Activated naive CD4-positive, alpha-beta T cell treated with anti-CD3 and anti-CD28 coated beads for 36 hours (primary cell): ENCODE measurements around the gene POSTN. TPM values are rescaled to one million over a fixed set of nuclear protein-coding genes. Genes with fewer than 3 reads are reported as not detected.
"Not testable (repeated sequence)": the region's sequence is repeated elsewhere in the genome, so short reads cannot be mapped to it uniquely, and the experiment has no call there.

Experiments used
- CTCF ChIA-PET: fragments of 350-600 bp; sonication (Branson Sonifier 250); formaldehyde crosslinking; loops from one replicate; lab custom pipeline; 2021; ENCODE audit warnings: antibody characterized with exemption; lab: Charles Lee
- DNase-seq: peaks from one replicate; pipeline ENCODE4 v3.0.0-alpha.2; 2020
- H3K27ac Mint-ChIP-seq: one replicate; pipeline ENCODE4 v1.8.0; 2021; ENCODE audit warnings: mild to moderate bottlenecking, mixed read lengths
- H3K27me3 Mint-ChIP-seq: one replicate; pipeline ENCODE4 v1.8.0; 2021; ENCODE audit warnings: low read depth, mixed read lengths
- H3K36me3 Mint-ChIP-seq: one replicate; pipeline ENCODE4 v1.8.0; 2021; ENCODE audit warnings: low read depth, mixed read lengths
- H3K4me1 Mint-ChIP-seq: one replicate; pipeline ENCODE4 v1.8.0; 2021; ENCODE audit warnings: low read depth, mixed read lengths
- H3K4me3 Mint-ChIP-seq: one replicate; pipeline ENCODE4 v1.8.0; 2021; ENCODE audit warnings: mild to moderate bottlenecking, moderate library complexity, mixed read lengths
- H3K9me3 Mint-ChIP-seq: one replicate; pipeline ENCODE4 v1.8.0; 2021; ENCODE audit warnings: mixed read lengths
- intact Hi-C: fragments of 100-400 bp; cut with micrococcal nuclease; formaldehyde crosslinking; loops from one replicate; pipeline ENCODE4 v1.15.1; 2023
- total RNA-seq, 2 experiments: library from RNA; stranded (reverse); gene quantifications; one replicate each; pipeline ENCODE4 v1.2.3, GENCODE V29; 2021

The POSTN gene
- total RNA-seq, 2 experiments from 2014 or later: not detected

DNA sequence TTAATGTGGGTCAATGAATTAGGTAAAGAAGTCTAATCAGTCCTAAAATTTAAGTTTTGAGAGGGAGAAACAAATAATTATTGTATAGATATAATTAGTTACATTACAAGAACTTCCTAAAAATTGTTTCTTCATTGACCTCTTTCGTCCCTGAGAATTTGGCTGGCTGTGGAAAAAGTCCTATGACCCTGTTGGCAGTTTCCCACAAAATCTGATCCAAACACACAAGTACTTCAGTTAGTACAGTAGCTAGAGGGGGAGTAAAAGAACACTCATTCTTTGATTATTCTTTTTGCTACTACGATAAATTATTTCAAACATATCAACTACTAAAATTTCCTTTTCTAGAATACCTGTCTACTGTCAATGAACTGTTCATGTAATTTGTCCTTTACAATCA is 11.3 kb downstream of the POSTN start:
- Mint-ChIP-seq H3K4me1 (no peaks in the 10 kb centered on the region), H3K27me3 (no peaks in the 10 kb centered on the region), H3K4me3 (no peak overlapping the region), H3K36me3 (no peaks in the 10 kb centered on the region), H3K27ac (no peak overlapping the region), H3K9me3 (peaks cover 2% of the 10 kb centered on the region)
- CTCF ChIA-PET: no interaction called here
- DNase-seq: no peak
- intact Hi-C loops: no loop called here

DNA sequence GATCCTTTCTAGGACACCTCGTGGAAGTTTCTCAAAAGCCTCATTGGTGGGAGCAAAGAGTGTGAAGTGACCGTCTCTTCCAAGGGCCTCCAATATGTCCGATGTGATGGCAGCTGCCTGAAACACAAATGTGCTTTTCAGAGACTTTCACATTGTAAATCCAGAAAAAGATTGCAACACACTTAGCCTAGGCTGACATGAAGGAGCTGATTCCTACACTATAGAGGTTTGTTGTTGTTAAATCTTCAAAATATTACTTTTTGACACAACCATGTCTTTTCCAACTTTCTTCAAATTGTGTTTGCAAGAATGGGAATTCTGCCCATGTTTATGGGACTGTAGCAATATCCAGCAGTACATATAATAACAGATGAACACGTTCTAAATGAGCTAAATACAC is 12.4 kb downstream of the POSTN start:
- H3K4me1 Mint-ChIP-seq: no peaks in the 10 kb centered on the region
- intact Hi-C loops: no loop called here
- no peaks in the 10 kb centered on the region for H3K27me3 Mint-ChIP-seq
- no peak for DNase-seq
- H3K27ac Mint-ChIP-seq: no peak overlapping the region
- peaks cover 2% of the 10 kb centered on the region for H3K9me3 Mint-ChIP-seq
- no peak overlapping the region for H3K4me3 Mint-ChIP-seq
- no peaks in the 10 kb centered on the region for H3K36me3 Mint-ChIP-seq
- CTCF ChIA-PET: no interaction called here

DNA sequence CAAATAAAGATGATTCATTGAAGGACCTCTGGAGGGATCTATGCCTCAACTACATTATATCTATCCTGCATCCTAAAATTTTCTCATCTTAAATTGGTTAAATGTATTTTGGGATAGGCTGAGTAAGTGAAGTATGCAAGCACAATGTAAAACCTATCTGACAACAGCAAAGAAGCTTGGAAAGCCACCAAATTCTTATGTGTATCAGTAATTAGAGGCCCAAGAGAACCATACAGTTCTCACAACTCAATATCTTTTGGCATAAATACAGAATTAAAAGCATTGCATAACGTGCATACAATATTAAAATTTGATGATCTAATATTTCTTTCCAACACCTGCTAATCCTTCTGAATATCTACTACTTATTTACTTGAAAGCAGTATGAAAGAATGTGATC is 13.0 kb downstream of the POSTN start:
- no peak overlapping the region for H3K4me3 Mint-ChIP-seq

DNA sequence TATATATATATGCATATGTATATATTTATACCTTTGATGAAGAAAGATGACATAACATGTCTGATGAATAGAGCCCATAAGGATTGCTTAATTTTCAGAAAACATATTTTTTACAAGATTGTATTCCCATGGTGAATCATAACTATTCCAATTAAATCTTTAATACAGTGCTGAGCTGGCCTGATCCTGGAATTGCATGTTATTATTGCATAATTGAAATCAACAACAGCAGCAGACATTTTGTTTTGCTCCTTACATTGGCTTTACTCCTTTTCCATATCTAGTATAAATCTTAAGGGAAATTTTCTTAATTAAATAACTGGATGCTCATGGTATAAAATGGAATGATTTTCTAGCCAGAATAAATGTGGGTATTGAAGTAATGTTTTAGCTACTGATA is 22.0 kb downstream of the POSTN start:
- no peak overlapping the region for H3K4me3 Mint-ChIP-seq

More for the DNA sequence above, 13.0 kb downstream of the POSTN start:
- intact Hi-C loops: no loop called here
- H3K4me1 Mint-ChIP-seq: no peaks in the 10 kb centered on the region
- CTCF ChIA-PET: no interaction called here
- H3K27me3 Mint-ChIP-seq: no peaks in the 10 kb centered on the region
- peaks cover 2% of the 10 kb centered on the region for H3K9me3 Mint-ChIP-seq
- H3K27ac Mint-ChIP-seq: no peak overlapping the region
- H3K36me3 Mint-ChIP-seq: no peaks in the 10 kb centered on the region
- DNase-seq: no peak

DNA sequence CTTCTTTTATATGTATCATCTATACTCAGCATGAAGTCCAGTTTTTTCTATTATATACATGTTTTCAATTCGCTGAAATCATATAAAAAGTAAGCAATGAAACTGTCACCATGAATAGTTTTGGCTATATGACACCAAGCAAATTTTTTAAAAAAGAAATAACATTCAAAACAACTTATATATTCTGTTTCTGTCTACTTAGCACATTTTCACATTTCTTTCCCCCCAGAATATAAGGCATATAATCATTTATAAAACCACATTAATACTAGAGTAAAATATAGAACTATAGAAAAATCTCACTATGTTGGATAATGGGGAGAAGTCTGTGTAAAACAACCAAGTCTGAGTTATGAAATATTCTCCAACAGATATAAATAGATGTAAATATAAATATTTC is 33.1 kb downstream of the POSTN start:
- no peak for DNase-seq
- CTCF ChIA-PET: no interaction called here
- Mint-ChIP-seq H3K4me3 (no peak overlapping the region), H3K27ac (no peak overlapping the region), H3K4me1 (no peaks in the 10 kb centered on the region), H3K27me3 (no peaks in the 10 kb centered on the region), H3K9me3 (peaks cover 4% of the 10 kb centered on the region), H3K36me3 (no peaks in the 10 kb centered on the region)
- intact Hi-C loops: no loop called here

More for the DNA sequence above, 22.0 kb downstream of the POSTN start:
- Mint-ChIP-seq H3K27ac (no peak overlapping the region), H3K4me1 (no peaks in the 10 kb centered on the region), H3K9me3 (no peaks in the 10 kb centered on the region), H3K36me3 (no peaks in the 10 kb centered on the region), H3K27me3 (no peaks in the 10 kb centered on the region)
- no peak for DNase-seq
- intact Hi-C loops: no loop called here
- CTCF ChIA-PET: no interaction called here

DNA sequence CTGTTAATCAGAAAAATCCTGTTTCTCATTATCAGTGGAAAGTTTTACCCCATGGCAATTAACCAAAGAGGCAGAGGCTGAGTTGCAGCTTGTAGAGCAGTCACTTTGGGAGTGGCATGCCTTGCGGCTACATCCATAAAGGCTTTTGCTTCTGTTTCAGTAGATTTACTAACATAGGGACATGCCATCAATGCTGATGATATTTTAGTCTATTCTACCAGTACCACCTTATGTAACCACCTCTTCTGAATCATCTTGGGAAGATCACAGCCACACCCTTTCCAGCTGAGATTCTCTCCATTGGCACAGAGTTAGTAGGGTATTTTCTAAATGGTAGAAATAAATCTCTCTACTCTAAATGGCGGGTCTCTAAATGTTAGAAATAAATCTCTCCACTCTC is 37.5 kb downstream of the POSTN start:
- Mint-ChIP-seq H3K4me1 (no peaks in the 10 kb centered on the region), H3K27ac (no peak overlapping the region), H3K4me3 (no peak overlapping the region), H3K27me3 (no peaks in the 10 kb centered on the region), H3K9me3 (peaks cover 11% of the 10 kb centered on the region), H3K36me3 (no peaks in the 10 kb centered on the region)
- intact Hi-C loops: no loop called here
- no peak for DNase-seq
- CTCF ChIA-PET: no interaction called here

DNA sequence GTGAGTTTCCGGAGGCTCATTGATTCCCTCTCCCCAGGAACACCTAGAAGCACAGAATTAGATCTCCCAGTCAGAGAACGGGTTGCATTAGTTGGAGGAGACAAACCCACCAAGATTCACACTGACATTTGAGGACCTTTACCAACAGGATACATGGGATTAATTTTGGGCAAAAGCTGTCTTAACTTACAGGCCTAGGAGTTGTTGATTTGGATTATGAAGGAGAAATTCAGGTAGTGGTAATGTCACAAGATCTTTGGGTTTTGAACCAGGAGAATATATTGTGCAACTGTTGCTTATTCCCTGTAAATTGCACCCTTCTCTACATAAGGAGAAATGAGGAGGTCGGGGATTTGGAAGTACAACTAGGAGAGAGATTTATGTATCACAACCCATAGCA is 38.0 kb downstream of the POSTN start:
- intact Hi-C loops: no loop called here
- CTCF ChIA-PET: no interaction called here
- Mint-ChIP-seq H3K4me3 (no peak overlapping the region), H3K27ac (no peak overlapping the region), H3K4me1 (no peaks in the 10 kb centered on the region), H3K27me3 (no peaks in the 10 kb centered on the region), H3K36me3 (no peaks in the 10 kb centered on the region), H3K9me3 (peaks cover 11% of the 10 kb centered on the region)
- DNase-seq: no peak

DNA sequence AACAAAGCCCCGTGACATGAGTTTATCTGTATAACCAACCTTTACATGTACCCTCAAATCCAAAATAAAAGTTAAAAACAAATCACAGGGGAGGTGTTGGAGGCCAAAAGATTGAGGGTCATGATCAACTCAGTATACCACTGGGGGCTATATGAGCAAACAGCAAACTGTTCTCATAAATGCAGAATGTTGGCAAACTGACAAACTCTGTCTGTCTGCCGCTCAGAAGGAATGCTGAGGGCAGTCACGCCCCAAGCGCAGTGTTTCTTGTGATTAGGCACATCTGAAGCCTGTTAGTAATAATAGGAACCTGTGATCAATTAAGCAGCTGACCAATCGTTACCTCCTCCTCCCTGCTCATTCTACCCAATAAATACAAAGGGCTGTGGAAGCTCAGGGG is 39.8 kb downstream of the POSTN start:
- H3K4me1 Mint-ChIP-seq, CTCF ChIA-PET, H3K27ac Mint-ChIP-seq, intact Hi-C loops, H3K4me3 Mint-ChIP-seq, H3K27me3 Mint-ChIP-seq, H3K36me3 Mint-ChIP-seq, DNase-seq: not testable (repeated sequence)
- peaks cover 13% of the 10 kb centered on the region for H3K9me3 Mint-ChIP-seq

DNA sequence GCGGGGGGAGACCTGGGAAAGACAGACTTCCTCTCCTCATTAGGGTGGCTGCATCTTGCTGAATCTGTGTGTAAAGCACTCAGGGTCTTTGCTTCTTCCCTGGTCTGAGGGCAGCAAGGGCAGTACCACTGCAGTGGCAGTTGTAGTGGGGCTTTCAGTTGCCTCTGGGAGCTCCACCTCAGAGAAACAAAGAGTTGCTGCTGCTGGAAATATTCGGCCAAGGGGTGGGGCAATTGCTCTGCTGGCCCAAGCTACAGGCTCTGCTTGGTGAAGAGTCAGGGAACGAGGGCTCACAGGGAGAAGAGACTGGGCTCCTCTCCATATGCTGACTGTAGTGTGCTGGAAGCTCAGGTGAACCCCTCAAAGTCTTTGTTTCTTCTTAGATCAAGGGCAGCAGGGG is 52.5 kb downstream of the POSTN start:
- no peak for DNase-seq
- CTCF ChIA-PET: no interaction called here
- Mint-ChIP-seq H3K27me3 (peaks cover 3% of the 10 kb centered on the region), H3K4me3 (no peak overlapping the region), H3K36me3 (no peaks in the 10 kb centered on the region), H3K27ac (no peak overlapping the region), H3K9me3 (peaks cover 4% of the 10 kb centered on the region), H3K4me1 (no peaks in the 10 kb centered on the region)
- intact Hi-C loops: no loop called here

DNA sequence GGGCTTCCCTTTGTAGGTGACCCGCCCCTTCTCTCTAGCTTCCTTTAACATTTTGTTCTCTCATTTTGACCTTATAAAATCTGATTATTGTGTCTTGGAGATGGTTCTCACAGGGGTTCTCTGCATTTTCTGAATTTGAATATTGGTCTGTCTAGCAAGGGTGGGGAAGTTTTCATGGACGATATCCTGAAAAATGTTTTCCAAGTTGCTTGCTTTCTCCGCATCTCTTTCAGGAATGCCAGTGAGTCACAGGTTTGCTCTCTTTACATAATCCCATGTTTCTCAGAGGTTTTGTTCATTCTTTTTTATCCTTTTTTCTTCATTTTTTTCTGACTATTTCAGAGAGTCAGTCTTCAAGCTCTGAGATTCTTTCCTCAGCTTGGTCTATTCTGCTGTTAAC is 53.6 kb downstream of the POSTN start:
- Mint-ChIP-seq H3K27me3 (peaks cover 3% of the 10 kb centered on the region), H3K4me3 (no peak overlapping the region), H3K36me3 (no peaks in the 10 kb centered on the region), H3K27ac (no peak overlapping the region), H3K9me3 (peaks cover 4% of the 10 kb centered on the region), H3K4me1 (no peaks in the 10 kb centered on the region)
- CTCF ChIA-PET: interaction anchor here (0.7 kb wide), 1 partner anchor 146 kb away, joined by 3 read pairs; no protein-coding TSS in a partner anchor
- intact Hi-C loops: no loop called here
- no peak for DNase-seq

DNA sequence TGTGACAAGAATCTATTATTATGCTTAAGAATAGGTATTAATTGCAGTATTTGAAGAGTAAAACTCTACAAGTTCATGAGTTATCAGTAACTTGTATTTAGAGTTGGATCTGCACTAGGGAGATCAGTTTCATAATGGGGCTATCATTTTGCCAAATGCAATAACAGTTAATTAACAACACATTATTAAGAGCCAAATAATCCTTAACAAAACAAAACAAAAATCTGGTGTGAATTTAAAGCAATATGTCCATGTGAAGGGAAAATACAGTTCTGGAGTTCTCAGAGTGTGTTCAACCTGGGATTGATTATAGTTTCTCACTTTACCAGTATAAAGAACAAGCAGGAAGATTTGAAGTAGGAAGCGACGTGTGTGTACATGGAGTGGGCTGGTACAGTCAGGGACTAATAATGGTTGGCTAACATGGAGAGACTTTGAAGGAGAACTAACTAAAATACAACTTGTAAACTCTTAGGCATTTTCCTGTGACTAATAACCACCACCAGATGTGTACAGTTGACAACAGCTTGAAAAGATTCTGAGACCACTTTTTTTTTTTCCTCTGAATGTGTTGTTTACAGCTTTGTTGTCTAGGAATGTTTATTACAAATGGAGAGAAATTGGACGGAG is 58.5 kb downstream of the POSTN start:
- H3K27ac Mint-ChIP-seq: no peak overlapping the region
- CTCF ChIA-PET: no interaction called here
- H3K9me3 Mint-ChIP-seq: peaks cover 1% of the 10 kb centered on the region
- no peaks in the 10 kb centered on the region for H3K27me3 Mint-ChIP-seq
- no peak for DNase-seq
- H3K4me1 Mint-ChIP-seq: no peaks in the 10 kb centered on the region
- no peak overlapping the region for H3K4me3 Mint-ChIP-seq
- no peaks in the 10 kb centered on the region for H3K36me3 Mint-ChIP-seq
- intact Hi-C loops: no loop called here

DNA sequence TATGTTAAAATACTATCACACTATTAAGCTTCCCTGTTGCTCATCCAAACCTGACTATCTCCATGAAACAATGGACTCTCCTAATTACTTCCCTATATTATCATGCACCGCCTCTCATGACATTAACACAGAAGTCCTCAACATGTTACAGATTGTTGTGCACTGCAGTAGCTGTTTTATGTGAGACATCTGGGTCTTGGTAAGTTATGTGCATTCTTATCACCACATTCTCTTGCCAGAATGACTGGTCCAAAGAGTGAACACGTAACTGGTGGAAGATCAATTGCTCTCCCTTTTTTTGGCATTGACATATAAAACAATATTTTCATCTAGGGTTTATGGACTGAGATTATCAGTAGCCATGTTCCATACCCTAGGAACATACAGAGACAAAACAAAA is 59.4 kb downstream of the POSTN start:
- H3K36me3 Mint-ChIP-seq: no peaks in the 10 kb centered on the region
- CTCF ChIA-PET: no interaction called here
- DNase-seq: no peak
- no peak overlapping the region for H3K27ac Mint-ChIP-seq
- H3K4me1 Mint-ChIP-seq: no peaks in the 10 kb centered on the region
- H3K4me3 Mint-ChIP-seq: no peak overlapping the region
- H3K27me3 Mint-ChIP-seq: no peaks in the 10 kb centered on the region
- intact Hi-C loops: no loop called here
- H3K9me3 Mint-ChIP-seq: peaks cover 3% of the 10 kb centered on the region

DNA sequence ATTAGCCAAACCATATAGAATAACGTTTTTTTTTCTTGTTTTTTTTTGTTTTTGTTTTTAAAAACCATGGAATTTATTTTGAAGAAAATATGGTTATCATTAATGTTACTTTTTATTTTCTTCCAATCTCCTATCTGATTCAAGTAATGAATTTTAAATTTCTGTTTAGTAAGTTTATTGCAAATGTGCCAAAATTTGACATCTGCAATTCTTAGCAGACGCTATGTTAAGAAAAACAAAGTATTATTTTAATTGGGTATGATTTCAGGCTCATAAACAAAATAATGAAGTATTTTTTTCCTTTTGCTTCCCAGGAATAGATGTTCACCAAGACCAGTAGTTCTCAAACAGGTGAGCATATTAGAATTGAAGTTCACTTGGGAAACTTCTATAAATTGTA is 63.1 kb downstream of the POSTN start:
- H3K27ac Mint-ChIP-seq: no peak overlapping the region
- intact Hi-C loops: no loop called here

More for the DNA sequence above, 63.1 kb downstream of the POSTN start:
- DNase-seq: no peak
- Mint-ChIP-seq H3K36me3 (no peaks in the 10 kb centered on the region), H3K27me3 (no peaks in the 10 kb centered on the region), H3K4me1 (no peaks in the 10 kb centered on the region), H3K9me3 (peaks cover 9% of the 10 kb centered on the region), H3K4me3 (no peak overlapping the region)
- CTCF ChIA-PET: no interaction called here
